C1 segment of cervical spinal cord (tissue), 14 donors: ENCODE results near the gene TMEM240.
"Not testable (repeated sequence)": the region's sequence is repeated elsewhere in the genome, so short reads cannot be mapped to it uniquely, and the experiment has no call there.

Source experiments
- DNase-seq, 14 donors: peaks; one replicate each; lab custom pipeline; 2025; lab: John Stamatoyannopoulos, UW

TMEM240 gene

GRCh38 chr1:1540818-1541628, 599 bp upstream of the TMEM240 start:
- DNase-seq, result no peak

DNA sequence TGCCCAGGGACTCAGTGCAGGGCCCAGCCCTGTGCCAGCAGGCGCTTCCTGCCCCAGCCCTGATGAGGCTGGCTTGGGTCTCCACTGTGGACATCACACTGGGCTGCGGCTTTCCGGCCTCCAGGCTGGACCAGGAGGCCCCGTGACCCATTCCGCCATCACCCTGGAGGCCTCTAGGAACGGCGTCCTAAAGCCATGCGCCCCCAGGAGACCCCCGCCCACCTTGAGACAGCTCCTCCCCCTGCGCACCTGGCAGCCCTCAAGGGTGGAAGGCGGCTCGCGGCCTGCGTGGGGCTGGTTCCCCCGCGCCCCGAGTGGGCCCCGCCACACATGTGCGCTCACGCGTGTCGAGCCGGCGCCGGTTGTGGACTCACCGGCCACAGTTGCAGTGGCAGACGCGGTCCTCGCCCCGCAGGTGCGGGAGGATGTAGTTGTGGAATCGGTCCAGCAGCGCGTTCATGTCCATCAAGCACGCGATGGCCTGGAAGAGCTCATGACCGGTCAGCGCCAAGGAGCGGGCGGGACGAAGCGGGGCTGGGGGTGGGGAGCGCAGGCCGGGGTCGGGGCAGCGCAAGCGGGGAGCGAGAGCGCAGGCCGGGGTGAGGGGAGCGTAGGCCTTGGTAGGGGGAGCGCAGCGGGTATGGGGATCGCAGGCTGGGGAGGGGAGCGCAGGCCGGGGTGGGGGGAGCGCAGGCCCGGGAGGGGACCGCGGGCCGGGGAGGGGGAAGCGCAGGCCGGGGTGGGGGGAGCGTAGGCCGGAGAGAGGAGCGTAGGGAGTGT, 924 bp downstream of the TMEM240 start:
- peak in 2 of 14 donors; percentile 4 to 56 for DNase-seq

DNA sequence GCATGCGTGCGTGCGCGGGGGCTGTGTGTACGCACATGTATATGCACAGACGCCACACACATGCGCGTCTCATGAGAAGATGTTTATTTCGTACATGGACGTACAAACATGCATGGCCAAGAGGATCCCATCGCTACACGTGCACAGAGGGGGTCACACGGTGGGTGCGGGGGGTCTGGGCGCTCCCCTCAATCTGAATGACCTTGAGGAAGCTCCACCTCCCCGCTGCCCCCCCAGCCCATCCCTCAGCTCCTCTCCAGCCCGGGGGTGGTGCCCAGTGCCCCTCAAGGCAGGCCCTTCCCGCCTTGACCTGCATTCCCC, 1.5 kb downstream of the TMEM240 start:
- no peak for DNase-seq

DNA sequence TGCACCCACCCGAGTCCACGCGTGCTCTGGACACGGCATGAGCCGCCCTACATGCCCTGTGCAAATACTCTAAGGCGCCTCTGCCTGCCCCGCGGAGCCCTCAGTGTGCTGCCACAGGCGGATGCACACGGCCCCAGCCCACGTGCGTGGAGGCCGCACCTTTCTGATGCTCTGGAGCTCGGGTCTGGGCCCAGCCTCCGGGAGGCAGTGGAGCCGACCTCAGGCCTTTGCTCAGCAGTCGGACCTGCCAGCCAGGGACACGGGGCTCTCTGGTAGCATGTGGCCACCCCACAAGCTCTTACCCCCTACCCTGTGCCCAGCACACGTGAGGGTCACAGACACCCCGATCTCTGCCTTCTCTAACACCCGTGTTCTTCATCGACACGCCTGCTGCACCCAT, 2.1 kb downstream of the TMEM240 start:
- no peak for DNase-seq

DNA sequence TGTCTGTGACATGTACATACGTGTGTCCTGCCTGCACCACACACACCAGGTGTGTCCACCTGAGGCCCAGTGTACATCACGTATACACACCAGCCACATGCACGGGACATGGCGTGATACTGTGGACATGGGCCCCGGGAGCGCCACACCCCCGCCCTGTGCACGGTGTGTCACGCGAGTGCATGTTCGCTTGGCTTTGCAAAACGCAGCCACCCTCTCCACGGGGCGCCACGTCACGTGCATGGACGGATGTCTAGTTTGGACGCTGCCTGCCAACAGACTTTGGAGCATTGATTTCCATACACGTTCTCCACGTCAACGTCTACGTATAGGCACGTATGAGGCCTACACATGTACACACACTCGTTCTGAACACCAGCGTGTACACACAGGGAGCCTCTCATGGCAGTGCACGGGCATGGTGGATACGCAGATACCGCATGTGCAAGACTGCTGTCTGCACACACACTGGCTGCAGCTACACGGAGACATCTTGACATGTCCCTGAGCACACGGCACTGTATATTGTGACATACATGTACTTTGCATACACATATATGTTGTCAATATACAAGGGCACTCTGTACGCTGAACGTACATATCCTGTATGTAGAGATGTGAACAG, 2.7 kb downstream of the TMEM240 start:
- DNase-seq, result no peak

- no peak for DNase-seq
These were observed 3.4 kb downstream of the TMEM240 start for GRCh38 chr1:1536938-1537546.

- DNase-seq, result no peak
These were observed 4.1 kb downstream of the TMEM240 start for GRCh38 chr1:1536019-1536937.

DNA sequence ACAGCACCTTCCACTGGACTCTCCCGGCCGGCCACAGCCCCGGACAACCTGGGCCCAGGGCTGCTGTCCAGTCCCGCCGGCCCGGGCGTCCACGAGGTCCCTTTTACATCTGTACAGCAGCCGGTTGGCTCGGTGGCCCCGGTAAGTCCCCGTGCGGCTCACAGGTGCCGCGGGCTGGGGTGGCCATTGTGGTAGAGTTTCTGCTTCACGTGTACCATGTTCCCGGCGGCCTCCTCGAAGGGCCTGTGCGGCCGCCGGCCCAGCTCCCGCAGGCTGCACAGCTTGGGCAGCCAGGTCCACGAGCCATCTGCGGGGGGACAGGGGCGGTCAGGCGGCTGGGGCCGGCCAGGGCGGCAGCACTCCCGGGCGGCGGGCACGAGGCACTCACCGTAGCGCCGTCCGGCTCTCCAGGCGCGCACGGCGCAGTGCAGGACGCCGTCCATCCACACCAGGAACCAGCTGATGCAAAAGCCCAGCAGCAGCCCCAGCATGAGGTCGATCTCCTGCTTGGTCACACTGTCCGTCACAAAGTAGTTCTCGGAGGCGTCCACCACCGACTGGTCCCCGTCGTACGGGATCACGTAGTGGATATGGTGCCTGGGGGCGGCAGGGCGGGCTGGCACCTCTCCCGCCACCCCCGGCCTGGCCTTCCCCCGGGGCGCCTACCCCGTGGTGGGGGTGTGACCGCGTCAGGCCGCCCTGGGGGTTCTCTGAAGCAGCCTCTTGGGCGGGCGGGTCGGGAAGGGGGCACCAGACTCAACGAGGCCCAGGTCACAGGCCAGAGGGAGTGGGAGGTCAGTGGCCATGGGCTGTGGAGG, 5.0 kb downstream of the TMEM240 start:
- DNase-seq, result no peak

- DNase-seq, result no peak
These were observed 5.8 kb downstream of the TMEM240 start for GRCh38 chr1:1534401-1535154.

DNA sequence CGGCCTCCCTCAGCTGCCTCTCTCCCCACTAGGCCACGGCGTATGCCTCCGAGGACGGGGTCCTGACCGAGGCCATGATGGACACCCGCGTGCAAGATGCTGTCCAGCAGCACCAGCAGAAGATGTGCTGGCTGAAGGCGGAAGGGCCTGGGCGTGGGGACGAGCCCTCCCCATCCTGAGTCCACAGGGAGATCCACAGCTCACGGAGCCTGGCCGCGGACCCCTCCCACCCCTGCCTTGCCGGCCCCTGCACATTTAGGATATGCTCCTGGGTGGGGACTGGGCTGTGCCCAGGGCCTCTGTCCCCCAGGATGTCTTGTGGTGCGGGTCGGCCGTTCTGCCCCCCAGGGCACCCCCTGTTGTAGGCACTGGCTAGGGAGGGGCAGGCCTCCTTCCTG, 6.5 kb downstream of the TMEM240 start:
- DNase-seq, result not testable (repeated sequence)

- not testable (repeated sequence) for DNase-seq
These were observed 7.1 kb downstream of the TMEM240 start for GRCh38 chr1:1533176-1533893.

DNA sequence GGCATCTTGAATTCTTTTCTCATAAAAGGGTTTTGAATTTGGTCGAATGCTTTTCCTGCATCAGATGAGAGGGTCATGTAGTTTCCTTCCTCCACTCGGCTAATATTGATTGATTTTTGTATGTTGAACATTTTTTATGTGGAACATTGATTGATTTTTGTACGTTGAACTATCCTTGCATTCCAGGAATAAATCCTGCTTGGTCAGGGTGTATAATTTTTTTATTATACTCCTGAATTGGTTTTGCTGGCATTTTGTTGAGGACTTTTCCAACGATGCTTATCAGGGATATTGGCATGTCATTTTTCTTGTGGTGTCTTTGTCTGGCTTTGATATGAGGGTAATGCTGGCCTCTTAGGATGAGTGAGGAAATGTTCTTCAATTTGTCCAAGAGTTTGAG, 8.5 kb downstream of the TMEM240 start:
- DNase-seq, result no peak

- DNase-seq, result no peak
These were observed 10.5 kb downstream of the TMEM240 start for GRCh38 chr1:1529936-1530335.

- DNase-seq, result no peak
These were observed 11.1 kb downstream of the TMEM240 start for GRCh38 chr1:1529321-1529720.

GRCh38 chr1:1528301-1529267, 11.8 kb downstream of the TMEM240 start:
- DNase-seq, result no peak

GRCh38 chr1:1527092-1527816, 13.2 kb downstream of the TMEM240 start:
- no peak for DNase-seq

GRCh38 chr1:1526476-1526875, 13.9 kb downstream of the TMEM240 start:
- DNase-seq, result not testable (repeated sequence)
